SK-N-MC (cell line): ENCODE measurements around the gene EGFR.

Experiments used
- DNase-seq: peaks from one replicate; pipeline ENCODE4 v3.0.0-alpha.2; 2011; ENCODE audit warnings: low read depth, low spot score
- H3K27ac ChIP-seq: fragments of 200-600 bp; sonication (generic); 2 replicates; pipeline ENCODE4 v1.5.1; 2016; ENCODE audit warnings: mixed run types
- H3K36me3 ChIP-seq: fragments of 200-600 bp; sonication (generic); 2 replicates; pipeline ENCODE4 v1.6.1; 2017; ENCODE audit warnings: antibody characterized with exemption, low read length, mixed read lengths; ENCODE audit not compliant: insufficient read depth
- H3K4me3 ChIP-seq: fragments of 200-600 bp; sonication (generic); 2 replicates; pipeline ENCODE4 v1.5.1; 2016
- H3K9ac ChIP-seq: fragments of 200-600 bp; sonication (generic); 2 replicates; pipeline ENCODE4 v1.8.0; 2017; ENCODE audit warnings: mixed run types, mixed read lengths; ENCODE audit not compliant: insufficient read length
- H3K9me3 ChIP-seq: fragments of 200-600 bp; sonication (generic); 2 replicates; pipeline ENCODE4 v1.6.1; 2017; ENCODE audit warnings: low read depth, mild to moderate bottlenecking, antibody characterized with exemption, low read length, moderate library complexity, mixed read lengths
- EZH2 ChIP-seq: fragments of 200-600 bp; sonication (generic); IDR thresholded peaks from one replicate; pipeline ENCODE4 v1.6.1; 2017; ENCODE audit warnings: antibody characterized with exemption
- FOXP2 ChIP-seq: optimal IDR thresholded peaks from 2 replicates; pipeline ENCODE3; 2011; ENCODE audit warnings: mild to moderate bottlenecking, moderate library complexity; ENCODE audit not compliant: insufficient read depth; ENCODE audit errors: extremely low read length, control extremely low read depth
- POLR2AphosphoS5 ChIP-seq: IDR thresholded peaks from 2 replicates; pipeline ENCODE4 v1.6.1; 2012; ENCODE audit warnings: mild to moderate bottlenecking, low read depth, low read length, borderline replicate concordance

Gene EGFR

DNA sequence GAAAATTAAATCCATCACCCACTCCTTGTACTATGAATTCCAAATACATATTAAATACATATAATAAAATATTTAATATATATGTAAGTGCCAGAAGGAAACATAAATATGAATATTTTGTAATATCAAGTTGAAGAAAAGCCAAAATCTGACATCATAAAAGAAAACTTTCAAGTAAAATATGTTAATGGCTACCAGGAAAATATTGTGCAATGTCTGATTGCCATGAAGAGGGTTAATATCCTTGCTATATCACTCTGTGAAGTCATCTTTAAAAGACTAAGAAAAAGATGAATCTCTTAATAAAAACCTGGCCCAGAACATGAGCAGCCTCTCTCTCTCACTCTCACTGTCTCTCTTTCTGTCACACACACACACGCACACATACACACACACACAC lies 130.2 kb downstream of the EGFR start:
- DNase-seq, result no peak
- H3K9me3 ChIP-seq, result no peaks in the 10 kb centered on the region
- no peak for TF ChIP-seq EZH2
- no peak for TF ChIP-seq FOXP2
- TF ChIP-seq POLR2AphosphoS5, result no peak
- no peak overlapping the region for H3K27ac ChIP-seq
- no peak overlapping the region for H3K9ac ChIP-seq
- H3K4me3 ChIP-seq, result no peak overlapping the region
- no peaks in the 10 kb centered on the region for H3K36me3 ChIP-seq

GRCh38 chr7:55150166-55150565 lies 131.3 kb downstream of the EGFR start:
- H3K27ac ChIP-seq, result no peak overlapping the region
- H3K4me3 ChIP-seq, result no peak overlapping the region
- no peaks in the 10 kb centered on the region for H3K36me3 ChIP-seq
- no peaks in the 10 kb centered on the region for H3K9me3 ChIP-seq
- H3K9ac ChIP-seq, result no peak overlapping the region
- TF ChIP-seq FOXP2 (no peak), EZH2 (no peak), POLR2AphosphoS5 (no peak)
- DNase-seq, result no peak

DNA sequence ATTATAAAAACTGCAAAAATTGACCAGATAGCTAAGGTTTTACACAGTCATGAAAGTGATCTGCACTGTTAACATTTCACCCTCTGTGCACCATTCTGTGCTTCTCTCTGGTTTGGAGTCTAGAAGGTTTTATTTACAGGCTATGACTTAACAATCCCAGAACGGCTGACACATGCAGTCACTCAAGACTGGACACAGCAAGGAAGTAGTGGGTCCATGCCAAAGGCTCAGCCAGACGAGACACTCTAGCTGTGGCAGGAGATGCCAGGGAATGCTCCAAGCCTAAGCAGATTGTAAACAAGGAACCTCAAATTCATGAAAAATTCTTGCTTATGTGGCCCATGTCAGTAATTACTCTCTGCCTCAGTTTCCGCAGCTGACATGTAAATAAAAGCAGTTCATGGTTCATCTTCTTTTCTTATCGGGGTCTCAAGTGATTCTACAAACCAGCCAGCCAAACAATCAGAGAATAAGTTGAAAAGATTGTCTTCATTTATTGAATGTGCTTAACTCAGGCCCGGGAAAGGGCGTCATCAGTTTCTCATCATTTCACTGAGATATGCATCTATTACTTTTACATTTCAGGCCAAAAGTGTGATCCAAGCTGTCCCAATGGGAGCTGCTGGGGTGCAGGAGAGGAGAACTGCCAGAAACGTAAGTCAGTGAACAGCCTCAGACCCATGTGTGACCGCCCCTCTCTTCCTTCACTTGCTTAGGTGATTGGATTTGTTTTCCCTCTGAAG lies 132.1 kb downstream of the EGFR start:
- no peak overlapping the region for H3K9ac ChIP-seq
- no peaks in the 10 kb centered on the region for H3K36me3 ChIP-seq
- H3K27ac ChIP-seq, result no peak overlapping the region
- H3K4me3 ChIP-seq, result no peak overlapping the region
- no peak for DNase-seq
- no peaks in the 10 kb centered on the region for H3K9me3 ChIP-seq
- TF ChIP-seq FOXP2, result no peak
- TF ChIP-seq POLR2AphosphoS5, result no peak
- TF ChIP-seq EZH2, result no peak

GRCh38 chr7:55152516-55152915 lies 133.7 kb downstream of the EGFR start:
- DNase-seq, result no peak
- Histone ChIP-seq H3K27ac (no peak overlapping the region), H3K36me3 (no peaks in the 10 kb centered on the region), H3K4me3 (no peak overlapping the region), H3K9me3 (no peaks in the 10 kb centered on the region), H3K9ac (no peak overlapping the region)
- TF ChIP-seq POLR2AphosphoS5 (no peak), EZH2 (no peak), FOXP2 (no peak)

- no peak for DNase-seq
- no peak overlapping the region for H3K27ac ChIP-seq
- no peaks in the 10 kb centered on the region for H3K36me3 ChIP-seq
- no peaks in the 10 kb centered on the region for H3K9me3 ChIP-seq
- no peak overlapping the region for H3K9ac ChIP-seq
- no peak for TF ChIP-seq EZH2
- no peak for TF ChIP-seq POLR2AphosphoS5
- TF ChIP-seq FOXP2, result no peak
- no peak overlapping the region for H3K4me3 ChIP-seq
These were observed 135.3 kb downstream of the EGFR start for GRCh38 chr7:55154096-55154495.

DNA sequence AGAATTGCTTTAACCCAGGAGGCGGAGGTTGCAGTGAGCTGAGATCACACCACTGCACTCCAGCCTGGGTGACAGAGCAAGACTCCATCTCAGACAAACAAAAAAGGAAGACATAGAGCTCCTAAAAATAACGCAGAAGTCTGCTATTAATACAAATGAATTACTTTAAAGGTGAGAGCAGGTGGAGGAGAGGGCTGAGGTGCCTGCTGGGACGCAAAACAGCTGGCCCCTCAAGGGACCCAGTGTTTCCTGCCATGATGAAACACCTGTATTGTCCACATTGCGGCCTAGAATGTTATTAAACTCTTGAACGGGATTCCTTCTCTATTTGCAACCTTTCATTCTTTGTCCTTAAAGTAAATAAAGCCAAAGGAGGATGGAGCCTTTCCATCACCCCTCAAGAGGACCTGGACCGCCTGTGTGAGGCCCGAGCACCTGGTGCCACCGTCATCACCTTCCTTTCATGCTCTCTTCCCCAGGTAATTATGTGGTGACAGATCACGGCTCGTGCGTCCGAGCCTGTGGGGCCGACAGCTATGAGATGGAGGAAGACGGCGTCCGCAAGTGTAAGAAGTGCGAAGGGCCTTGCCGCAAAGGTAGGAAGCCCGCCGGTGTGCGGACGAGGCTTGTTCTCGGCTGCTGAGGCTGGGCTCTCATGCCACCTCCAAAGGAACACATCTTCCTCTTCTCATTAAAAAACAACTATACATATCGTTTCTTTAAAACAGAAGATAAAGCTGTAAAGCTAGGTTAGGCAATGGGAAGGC lies 136.7 kb downstream of the EGFR start:
- no peak for DNase-seq
- no peak overlapping the region for H3K27ac ChIP-seq
- no peak for TF ChIP-seq FOXP2
- no peak for TF ChIP-seq EZH2
- no peak for TF ChIP-seq POLR2AphosphoS5
- no peak overlapping the region for H3K4me3 ChIP-seq
- H3K36me3 ChIP-seq, result no peaks in the 10 kb centered on the region
- H3K9ac ChIP-seq, result no peak overlapping the region
- no peaks in the 10 kb centered on the region for H3K9me3 ChIP-seq

GRCh38 chr7:55156919-55157763 lies 138.3 kb downstream of the EGFR start:
- Histone ChIP-seq H3K4me3 (no peak overlapping the region), H3K27ac (no peak overlapping the region), H3K36me3 (no peaks in the 10 kb centered on the region), H3K9ac (no peak overlapping the region), H3K9me3 (no peaks in the 10 kb centered on the region)
- TF ChIP-seq EZH2 (no peak), POLR2AphosphoS5 (no peak), FOXP2 (no peak)
- no peak for DNase-seq

DNA sequence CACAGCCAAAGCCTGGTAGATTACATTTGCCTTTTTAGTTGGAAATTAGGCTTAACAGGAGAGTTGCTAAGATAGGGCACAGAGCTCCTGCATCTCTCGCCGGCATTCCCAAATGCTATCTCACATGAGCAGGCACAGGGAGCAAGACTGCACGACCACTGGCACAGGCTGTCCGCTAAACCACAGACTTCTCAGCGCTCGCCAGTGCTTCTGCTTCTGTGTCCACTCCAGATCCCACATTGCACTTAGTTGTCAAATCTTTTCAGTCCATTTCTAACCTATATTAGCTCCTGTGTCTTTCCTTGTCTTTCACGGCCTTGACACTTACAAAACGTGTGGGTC lies 138.9 kb downstream of the EGFR start:
- no peak for DNase-seq
- H3K27ac ChIP-seq, result no peak overlapping the region
- no peak for TF ChIP-seq POLR2AphosphoS5
- no peak for TF ChIP-seq EZH2
- TF ChIP-seq FOXP2, result no peak
- H3K9ac ChIP-seq, result no peak overlapping the region
- H3K4me3 ChIP-seq, result no peak overlapping the region
- no peaks in the 10 kb centered on the region for H3K9me3 ChIP-seq
- no peaks in the 10 kb centered on the region for H3K36me3 ChIP-seq
